Stimulated activated CD4-positive, alpha-beta T cell treated with anti-CD3 and anti-CD28 coated beads, TNF-alpha, amount 100 ng/mL, for 48 hours (primary cell): ENCODE results near the gene PGD.
"Not testable (repeated sequence)": the region's sequence is repeated elsewhere in the genome, so short reads cannot be mapped to it uniquely, and the experiment has no call there.

Experiments
- DNase-seq, 3 donors: peaks; one replicate each; pipeline ENCODE4 v3.0.0-alpha.2; 2020; ENCODE audit warnings: low read depth in 3 of 3

The PGD gene

GRCh38 chr1:10437052-10437451 is 38.2 kb downstream of the PGD start:
- no peak for DNase-seq

GRCh38 chr1:10438677-10439163 is 39.9 kb downstream of the PGD start:
- DNase-seq: no peak

DNA sequence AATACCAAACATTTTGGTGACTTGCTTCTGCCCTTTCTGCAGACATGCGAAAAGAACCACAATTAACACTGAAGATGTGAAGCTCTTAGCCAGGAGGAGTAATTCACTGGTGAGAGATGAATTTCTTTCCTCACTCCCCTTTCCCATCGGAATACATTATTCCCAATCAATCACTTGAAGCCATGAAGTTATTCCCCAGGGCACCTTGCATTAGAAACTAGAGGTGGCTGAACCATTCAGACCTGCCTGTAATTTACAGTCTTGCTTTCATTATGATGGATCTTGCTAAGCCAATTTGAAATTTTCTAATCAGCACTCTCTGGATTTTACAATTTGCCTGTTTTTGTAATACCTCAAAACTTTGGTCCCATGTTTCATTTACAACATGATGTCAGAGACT is 41.4 kb downstream of the PGD start:
- no peak for DNase-seq

DNA sequence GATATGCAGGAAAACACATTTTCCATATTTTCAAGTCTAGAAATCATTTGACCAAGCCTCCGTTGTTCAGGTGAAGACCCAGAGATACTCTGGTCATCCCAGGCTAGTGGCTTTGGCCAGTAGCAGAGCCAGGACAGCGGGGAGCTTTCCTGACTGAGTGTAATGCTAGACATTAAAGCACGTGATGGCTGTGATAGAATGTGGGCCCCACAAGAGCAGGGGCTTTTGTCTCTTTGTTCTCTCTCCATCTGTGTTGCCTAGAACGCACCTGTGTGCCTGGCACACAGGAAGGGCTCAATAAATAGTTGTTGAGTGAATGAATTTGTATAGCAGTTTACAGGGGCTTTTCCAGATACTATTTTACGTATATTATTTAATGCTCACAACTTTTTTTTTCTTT is 41.9 kb downstream of the PGD start:
- DNase-seq: no peak

DNA sequence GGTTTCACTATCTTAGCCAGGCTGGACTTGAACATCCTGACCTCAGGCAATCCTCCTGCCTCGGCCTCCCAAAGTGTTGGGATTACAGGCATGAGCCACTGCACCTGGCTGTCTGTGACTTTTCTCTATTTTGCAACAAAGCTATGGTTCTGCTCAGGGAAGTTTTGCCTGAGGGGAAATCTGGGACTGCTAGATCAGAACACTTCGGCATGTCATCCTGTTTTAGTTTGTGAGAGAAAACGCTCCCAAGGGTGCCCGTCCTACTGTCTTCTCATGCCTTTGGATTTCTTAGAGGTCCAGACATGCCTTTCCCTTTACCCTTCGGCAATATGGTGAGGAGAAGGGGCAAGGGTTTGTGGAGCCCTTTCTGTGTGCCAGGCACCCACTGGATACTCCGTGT is 45.4 kb downstream of the PGD start:
- no peak for DNase-seq

- no peak for DNase-seq
These were observed 46.0 kb downstream of the PGD start for GRCh38 chr1:10444795-10445397.

- DNase-seq: no peak
These were observed 48.0 kb downstream of the PGD start for GRCh38 chr1:10446790-10447422.

DNA sequence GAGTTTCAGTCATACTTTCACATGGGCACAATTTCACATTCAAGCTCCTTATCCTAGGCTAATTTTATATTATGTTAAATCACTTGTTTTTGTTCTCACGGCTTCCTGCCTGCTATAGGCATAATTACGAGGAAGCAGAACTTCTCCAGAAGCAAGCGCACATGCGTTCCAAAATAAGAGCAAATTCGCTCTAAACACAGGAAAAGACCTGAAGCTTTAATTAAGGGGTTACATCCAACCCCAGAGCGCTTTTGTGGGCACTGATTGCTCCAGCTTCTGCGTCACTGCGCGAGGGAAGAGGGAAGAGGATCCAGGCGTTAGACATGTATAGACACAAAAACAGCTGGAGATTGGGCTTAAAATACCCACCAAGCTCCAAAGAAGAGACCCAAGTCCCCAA is 50.9 kb downstream of the PGD start, which contains the start of gene CORT:
Gene CORT (plus strand): TSS at position 281 of the 400 bp plus-strand sequence. CDS start 193 bp downstream, outside the sequence.
- no peak for DNase-seq

DNA sequence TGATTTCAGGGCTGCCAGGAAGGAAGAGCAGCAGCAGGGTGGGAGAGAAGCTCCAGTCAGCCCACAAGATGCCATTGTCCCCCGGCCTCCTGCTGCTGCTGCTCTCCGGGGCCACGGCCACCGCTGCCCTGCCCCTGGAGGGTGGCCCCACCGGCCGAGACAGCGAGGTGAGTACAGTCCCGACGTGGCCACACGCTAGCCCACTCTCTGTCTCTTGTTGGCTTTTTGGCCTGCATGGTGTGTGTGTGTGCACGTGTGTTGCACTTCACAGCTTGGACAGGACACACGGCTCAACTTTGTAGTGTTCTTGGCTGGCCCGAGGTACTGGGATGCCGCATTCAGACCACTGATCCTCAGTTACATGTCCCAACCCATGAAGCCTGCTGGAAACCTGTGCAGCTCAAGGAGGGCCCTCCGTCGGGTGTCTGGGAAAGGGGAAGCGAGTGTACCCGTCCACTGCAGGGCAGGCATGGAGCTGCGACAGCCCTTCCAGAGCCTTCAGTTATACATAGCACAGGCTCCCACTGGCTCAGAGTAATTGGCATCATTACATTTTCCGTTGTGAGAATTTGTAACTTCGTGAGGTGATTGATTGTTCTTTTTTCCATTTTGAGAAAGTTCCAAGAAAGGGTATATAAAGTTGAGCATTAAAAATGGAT is 51.4 kb downstream of the PGD start:
- DNase-seq: no peak

GRCh38 chr1:10450836-10451235 is 52.0 kb downstream of the PGD start:
- DNase-seq: no peak

- DNase-seq: no peak
These were observed 52.4 kb downstream of the PGD start for GRCh38 chr1:10451287-10451686.

DNA sequence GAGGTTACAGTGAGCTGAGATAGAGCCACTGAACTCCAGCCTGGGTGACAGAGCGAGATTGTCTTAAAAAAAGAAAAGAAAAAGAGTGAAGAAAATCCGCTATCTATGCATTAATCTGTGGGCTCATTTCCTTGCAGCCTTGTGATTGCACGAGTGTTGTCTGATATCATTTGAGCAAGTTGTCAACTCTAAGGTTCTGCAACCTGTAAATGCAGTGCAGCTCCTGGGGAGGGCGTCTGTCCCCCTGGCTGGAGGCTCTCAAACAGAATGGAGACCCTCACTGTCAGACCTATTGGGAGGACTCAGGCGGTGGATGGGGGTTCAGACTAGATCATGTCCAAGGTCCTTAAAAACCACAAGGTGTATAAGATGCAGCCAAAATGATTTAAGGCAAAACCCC is 57.2 kb downstream of the PGD start:
- DNase-seq: no peak

- DNase-seq: no peak
These were observed 57.8 kb downstream of the PGD start for GRCh38 chr1:10456661-10457060.

- DNase-seq: not testable (repeated sequence)
These were observed 58.6 kb downstream of the PGD start for GRCh38 chr1:10457462-10457861.

- DNase-seq: no peak
These were observed 59.0 kb downstream of the PGD start for GRCh38 chr1:10457875-10458274.

DNA sequence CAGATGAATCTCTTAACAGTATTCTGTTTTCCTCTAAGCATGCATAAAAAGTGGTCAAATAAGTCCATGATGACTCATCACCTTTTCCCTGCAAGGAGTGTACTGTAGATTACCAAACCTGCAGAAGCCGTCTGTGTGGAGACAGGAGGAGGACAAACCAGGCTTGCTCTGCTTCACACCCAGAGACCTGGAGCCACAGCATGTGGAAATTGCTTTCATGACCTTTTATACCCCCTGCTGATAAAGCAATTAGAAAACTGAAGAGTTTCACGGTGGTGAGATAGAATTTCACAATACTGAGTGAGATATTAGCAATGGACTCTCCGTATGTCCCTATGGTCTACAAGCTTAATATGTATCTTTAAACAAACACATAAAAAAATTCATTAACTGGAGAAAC is 60.3 kb downstream of the PGD start:
- DNase-seq: no peak

GRCh38 chr1:10467078-10467477 is 68.2 kb downstream of the PGD start:
- DNase-seq: no peak

GRCh38 chr1:10470043-10470442 is 71.2 kb downstream of the PGD start:
- no peak for DNase-seq
